Stimulated activated CD8-positive, alpha-beta memory T cell treated with anti-CD3 and anti-CD28 coated beads, Interleukin-15, amount 100 ng/mL, for 24 hours (primary cell): ENCODE results near the gene CTTNBP2NL.

Experiments
- DNase-seq: peaks from one replicate; pipeline ENCODE4 v3.0.0-alpha.2; 2020; ENCODE audit warnings: low read depth

CTTNBP2NL gene

GRCh38 chr1:112395821-112396652 lies at the start of gene CTTNBP2NL:
TSS of gene CTTNBP2NL (plus strand) at chr1:112396214. CDS start at chr1:112416166, 19,952 bp downstream.
- DNase-seq, result peak; percentile 61

GRCh38 chr1:112346801-112347350 lies 49.1 kb upstream of the CTTNBP2NL start:
- no peak for DNase-seq

- no peak for DNase-seq
Observed at GRCh38 chr1:112356765-112357164, 39.2 kb upstream of the CTTNBP2NL start.

- DNase-seq, result no peak
Observed at GRCh38 chr1:112357467-112357866, 38.5 kb upstream of the CTTNBP2NL start.

GRCh38 chr1:112358061-112358770 lies 37.8 kb upstream of the CTTNBP2NL start:
- no peak for DNase-seq

GRCh38 chr1:112358798-112359408 lies 37.1 kb upstream of the CTTNBP2NL start:
- DNase-seq, result no peak

- no peak for DNase-seq
Observed at GRCh38 chr1:112359961-112360767, 35.9 kb upstream of the CTTNBP2NL start.

- no peak for DNase-seq
Observed at GRCh38 chr1:112363636-112364035, 32.4 kb upstream of the CTTNBP2NL start.

- no peak for DNase-seq
Observed at GRCh38 chr1:112368198-112368597, 27.8 kb upstream of the CTTNBP2NL start.

GRCh38 chr1:112369392-112370285 lies 26.4 kb upstream of the CTTNBP2NL start:
- DNase-seq, result peak; percentile 74

- DNase-seq, result no peak
Observed at GRCh38 chr1:112370996-112371395, 25.0 kb upstream of the CTTNBP2NL start.

GRCh38 chr1:112371775-112372174 lies 24.2 kb upstream of the CTTNBP2NL start:
- no peak for DNase-seq

- no peak for DNase-seq
Observed at GRCh38 chr1:112373806-112374205, 22.2 kb upstream of the CTTNBP2NL start.

GRCh38 chr1:112375701-112376100 lies 20.3 kb upstream of the CTTNBP2NL start:
- DNase-seq, result no peak

- DNase-seq, result no peak
Observed at GRCh38 chr1:112380356-112380755, 15.7 kb upstream of the CTTNBP2NL start.

- DNase-seq, result no peak
Observed at GRCh38 chr1:112381324-112382076, 14.5 kb upstream of the CTTNBP2NL start.

- DNase-seq, result no peak
Observed at GRCh38 chr1:112383759-112384370, 12.1 kb upstream of the CTTNBP2NL start.

GRCh38 chr1:112386024-112386723 lies 9.8 kb upstream of the CTTNBP2NL start:
- DNase-seq, result no peak
